Left kidney (tissue), 2 donors: ENCODE measurements around the gene IFT80. TPM values are rescaled to one million over a fixed set of nuclear protein-coding genes. Genes with fewer than 3 reads are reported as not detected.

ENCODE experiments used
- DNase-seq: peaks from one replicate; pipeline ENCODE4 v3.0.0-alpha.2; 2013
- polyA plus RNA-seq: library from polyadenylated mRNA; unstranded; fragments of 120-200 nt; gene quantifications from one replicate; pipeline ENCODE4 v1.2.1, GENCODE V29; 2013; ENCODE audit not compliant: insufficient read length

Gene IFT80
- polyA plus RNA-seq, 1 donor: 80.0 TPM

DNA sequence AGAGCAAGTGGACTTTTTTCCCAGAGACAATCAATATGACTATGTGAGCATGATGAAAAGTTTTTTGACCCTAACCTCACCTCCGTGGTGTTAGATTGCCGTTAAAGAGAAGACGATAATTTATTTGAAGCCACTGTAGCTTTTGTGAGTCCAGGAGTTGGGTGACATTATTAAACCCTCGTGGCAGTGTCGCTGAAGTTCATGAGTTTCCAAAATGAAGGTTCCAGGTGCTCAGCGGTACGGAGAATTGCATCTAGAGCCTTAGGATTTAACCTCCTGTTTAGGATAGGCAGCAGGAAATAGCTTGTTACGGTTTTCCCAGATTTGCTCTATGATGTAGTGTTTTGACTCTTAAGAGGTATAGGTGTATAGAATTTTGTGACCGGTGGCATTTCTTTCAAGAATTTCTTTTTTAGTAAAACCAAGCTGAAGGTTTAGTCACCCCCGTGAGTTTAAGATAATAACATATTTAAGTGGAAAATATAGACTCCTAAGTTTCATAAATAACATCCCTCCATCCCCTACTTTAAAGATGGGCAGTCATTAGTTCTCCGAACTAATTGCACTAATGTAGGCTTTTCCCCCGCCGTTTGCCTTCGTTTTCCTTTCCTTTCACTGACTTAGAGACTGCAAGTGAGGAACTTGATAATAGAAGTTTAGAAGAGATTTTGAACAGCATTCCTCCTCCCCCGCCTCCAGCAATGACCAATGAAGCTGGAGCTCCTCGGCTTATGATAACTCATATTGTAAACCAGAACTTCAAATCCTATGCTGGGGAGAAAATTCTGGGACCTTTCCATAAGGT is 2.5 kb upstream of the IFT80 start:
- DNase-seq: peak; percentile 50

DNA sequence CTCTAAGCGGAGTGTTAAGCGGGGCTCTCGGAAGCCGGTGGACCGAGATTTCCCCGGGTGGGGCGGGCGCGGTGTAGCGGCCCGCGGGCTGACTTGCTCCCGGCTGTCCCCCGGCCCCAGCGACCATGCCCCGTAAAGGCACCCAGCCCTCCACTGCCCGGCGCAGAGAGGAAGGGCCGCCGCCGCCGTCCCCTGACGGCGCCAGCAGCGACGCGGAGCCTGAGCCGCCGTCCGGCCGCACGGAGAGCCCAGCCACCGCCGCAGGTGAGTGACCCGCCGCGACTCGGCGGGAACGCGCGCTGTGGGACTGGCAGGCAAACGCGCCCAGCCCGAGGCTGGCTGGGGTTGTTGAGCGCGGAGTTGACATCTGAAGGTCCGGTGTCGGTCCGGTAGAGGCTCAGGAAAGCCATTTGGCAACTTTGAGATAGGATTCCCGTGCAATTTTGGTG is 1.7 kb upstream of the IFT80 start:
- DNase-seq: no peak

DNA sequence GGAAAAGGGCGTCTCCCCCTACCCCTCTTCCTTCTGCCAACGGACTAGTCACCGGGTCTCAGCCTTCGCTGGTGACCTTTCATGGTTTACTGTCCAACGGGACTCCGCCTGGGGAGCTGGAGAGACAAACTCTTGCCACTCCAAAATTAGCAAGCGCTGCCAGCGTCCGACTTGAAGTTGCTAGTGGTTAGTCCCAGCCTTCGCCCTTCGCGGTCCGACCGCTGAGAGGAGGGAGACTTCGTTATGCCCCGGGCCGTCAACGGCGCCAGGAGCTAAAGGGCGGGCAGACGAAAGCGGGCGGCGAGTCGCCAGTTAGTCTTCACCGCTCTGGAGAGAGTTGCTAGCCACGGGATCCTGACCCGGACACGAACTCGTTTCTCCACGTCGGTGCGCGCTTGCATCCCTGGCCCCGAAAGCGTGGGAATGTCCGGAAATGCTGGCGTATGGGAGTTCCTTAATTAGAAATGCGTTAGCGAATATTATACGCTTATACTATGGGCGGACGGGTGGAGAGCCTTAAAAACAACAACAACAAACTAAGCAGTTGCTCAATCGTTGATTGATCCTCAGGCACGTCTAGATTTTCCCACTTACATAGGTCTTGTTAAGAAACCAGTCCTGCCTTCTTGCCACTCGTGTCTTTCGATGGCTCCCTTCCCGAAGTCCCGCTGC is 1.1 kb upstream of the IFT80 start:
- no peak for DNase-seq

DNA sequence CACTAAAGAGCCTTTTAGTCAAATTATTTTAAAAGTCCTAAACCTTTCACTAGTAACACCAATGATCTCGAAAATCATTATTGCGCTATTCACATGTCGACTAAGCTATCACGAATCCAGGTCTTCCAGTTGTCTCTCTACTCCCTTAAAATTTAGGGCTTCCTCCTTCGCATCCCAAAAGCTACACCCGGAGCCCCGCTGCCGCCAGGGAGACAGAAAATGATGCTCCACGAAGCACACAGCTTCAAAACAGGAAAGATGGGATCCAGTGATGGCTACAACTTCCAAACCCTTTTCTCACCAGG is 253 bp downstream of the IFT80 start:
- DNase-seq: no peak

DNA sequence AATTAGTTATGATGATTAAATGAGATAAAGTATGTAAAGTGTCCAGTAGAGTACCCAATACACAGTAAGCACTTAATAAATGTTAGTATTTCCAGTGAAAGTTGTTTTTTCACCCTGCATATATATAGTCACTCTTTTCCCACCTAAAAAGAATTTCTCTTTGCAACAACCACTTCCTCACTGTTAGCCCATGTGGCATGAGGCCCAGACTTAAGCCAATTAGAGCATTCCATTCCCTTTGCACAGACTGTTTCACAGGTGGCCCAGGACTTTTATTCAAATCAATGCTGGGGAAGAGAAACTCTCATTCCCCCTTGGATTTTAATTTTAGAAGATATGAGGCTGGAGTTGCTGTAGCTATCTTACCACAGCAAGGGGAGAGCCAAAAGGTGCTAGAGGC is 3.7 kb downstream of the IFT80 start:
- no peak for DNase-seq

DNA sequence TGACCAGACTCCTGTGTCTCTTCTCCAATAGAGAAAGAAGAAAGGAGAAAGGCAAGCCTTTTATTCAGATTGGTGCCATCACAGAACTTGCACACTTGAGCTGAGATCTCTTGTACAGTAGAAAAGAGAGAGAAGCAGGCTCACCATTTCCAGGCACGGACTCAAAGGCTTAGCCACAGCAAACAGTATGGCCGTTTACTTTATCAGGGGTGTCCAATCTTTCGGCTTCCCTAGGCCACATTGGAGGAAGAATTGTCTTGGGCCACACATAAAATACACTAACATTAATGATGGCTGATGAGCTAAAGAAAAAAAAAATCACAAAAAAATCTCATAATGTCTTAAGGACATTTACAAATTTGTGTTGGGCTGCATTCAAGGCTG is 5.0 kb downstream of the IFT80 start:
- no peak for DNase-seq

DNA sequence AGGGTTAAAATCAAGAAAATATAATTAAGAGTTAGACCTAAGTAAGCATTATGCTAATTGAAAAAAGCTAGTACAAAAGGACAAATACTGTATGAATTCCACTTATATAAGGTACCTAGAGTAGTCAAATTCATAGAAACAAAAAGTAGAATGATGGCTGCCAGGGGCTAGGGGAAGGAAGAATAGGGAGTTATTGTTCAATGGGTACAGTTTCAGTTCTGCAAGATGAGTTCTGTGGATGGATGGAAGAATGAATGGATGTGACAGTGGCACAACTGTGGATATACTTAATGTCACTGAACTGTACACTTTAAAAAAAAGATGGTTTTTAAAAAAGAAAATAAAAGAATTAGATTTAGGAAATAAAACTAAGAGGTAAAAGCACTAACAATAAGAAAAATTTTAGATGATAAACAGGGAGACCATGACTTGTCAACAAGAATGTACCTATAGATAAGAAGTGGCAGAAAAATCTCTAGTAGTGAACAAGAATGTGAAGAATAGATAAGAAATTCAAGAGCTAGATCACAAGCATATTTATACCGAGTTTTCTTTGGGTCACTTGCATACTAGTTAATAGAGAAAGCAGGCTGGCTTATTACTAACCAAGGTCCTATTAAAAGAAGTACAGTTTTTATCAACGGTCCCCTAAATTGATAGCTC is 5.5 kb downstream of the IFT80 start:
- no peak for DNase-seq

DNA sequence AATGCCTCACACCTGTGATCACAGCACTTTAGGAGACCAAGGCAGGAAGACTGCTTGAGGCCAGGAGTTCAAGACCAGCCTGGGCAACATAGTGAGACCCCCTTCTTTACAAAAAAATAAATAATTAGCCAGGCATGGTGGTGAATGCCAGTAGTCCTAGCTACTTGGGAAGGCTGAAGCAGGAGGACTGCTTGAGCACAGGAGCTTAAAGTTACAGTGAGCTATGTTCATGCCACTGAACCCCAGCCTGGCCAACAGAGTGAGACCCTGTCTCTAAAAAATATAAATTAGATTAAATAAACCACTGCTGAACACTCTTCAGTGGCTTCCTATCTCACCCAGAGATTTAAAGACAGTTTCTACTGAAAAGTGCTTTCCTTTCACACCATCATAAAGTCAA is 6.2 kb downstream of the IFT80 start:
- no peak for DNase-seq

DNA sequence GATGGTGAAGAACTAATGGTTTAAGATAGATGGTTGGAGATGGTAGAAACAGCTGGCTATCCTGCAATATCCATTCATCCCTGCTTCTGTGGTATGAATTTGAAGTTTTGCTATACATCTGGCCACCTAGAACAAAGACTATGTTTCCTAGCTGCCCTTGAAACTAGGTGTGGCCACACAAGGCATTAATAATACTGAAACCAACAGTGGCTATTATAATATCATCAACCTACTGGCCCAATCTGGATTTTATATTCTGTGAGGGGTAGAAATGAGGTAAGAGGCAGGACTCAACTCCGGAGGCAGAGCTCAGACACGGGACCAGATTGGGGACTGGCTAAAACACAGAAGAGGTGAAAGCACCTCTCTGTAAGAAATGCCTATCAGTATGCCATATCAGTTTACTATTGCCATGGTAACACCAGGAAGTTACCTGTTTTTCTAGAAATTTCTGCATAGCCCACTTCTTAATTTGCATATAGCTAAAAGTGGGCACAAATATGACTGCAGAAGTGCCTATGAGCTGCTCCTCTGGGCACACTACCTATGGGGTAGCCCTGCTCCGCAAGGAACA is 8.4 kb downstream of the IFT80 start:
- no peak for DNase-seq

DNA sequence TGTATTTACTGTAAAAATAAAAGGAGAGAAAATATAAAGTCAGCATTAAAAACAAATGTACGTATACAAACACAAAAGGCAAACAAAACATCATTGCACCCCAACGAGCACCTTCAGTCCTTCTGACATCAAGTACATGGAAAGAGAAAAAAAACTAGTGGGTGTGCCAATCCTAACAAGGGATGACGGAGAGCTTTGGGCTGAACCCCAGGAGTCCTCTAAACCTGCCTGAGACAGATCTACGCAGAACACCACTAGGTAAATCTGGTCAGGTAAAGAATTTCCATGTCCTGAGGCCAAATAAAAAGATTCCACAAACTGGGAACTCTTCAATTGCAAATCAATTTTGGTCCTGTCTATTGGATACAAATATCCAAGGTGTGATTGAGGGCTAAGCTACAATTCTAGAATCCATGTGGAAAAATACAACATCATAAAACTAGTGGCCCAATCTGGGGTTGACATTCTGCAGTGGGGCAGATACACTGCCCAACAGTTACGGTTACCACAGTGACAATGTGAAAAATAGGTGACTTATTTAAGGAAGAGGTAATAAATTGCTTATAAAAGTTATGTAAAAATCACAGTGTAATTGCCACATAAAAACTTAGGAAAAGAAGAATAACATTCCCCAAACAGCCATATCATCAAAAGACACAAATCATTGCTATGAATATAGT is 14.2 kb downstream of the IFT80 start:
- no peak for DNase-seq

DNA sequence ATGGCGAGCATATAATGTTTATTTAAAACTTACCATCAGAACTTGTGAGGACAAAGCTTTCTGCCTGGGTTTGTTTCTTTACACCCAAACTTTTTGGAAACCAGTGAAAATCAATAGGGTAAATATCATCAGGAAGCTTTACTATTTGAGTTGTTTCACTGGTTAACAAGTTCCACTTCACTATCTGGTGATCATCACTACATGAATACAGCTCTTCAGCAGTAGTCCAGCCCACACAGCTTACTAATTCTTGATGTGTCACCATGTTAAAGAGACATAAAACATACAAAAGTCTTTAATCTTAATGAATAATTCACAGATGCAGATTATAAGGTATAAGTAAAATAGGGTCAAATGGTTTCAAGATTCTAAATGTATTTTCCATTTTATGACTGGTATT is 17.6 kb downstream of the IFT80 start:
- no peak for DNase-seq

DNA sequence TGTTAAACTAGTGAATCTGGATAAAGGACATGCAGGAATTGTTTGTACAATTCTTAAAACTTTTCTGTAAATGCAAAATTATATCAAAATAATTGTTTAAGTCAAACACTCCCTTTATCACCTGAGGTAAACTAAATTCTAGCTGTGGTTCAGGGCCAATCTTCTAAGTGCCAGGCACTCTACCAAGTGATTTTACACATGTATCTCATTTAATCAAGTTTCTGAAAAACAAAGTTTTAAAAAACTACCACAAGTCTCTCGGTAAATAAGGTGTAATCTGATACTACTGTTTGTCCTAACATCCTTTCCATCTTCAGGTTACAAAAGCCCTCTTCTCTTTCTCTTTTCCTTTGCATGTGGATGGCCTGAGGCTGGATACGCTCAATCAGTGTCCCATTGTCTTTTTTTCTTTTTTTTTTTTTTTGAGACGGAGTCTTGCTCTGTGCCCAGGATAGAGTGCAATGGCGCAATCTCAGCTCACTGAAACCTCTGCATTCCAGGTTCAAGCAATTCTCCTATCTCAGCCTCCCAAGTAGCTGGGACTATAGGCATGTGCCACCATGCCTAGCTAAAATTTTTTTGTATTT is 19.3 kb downstream of the IFT80 start:
- DNase-seq: no peak

DNA sequence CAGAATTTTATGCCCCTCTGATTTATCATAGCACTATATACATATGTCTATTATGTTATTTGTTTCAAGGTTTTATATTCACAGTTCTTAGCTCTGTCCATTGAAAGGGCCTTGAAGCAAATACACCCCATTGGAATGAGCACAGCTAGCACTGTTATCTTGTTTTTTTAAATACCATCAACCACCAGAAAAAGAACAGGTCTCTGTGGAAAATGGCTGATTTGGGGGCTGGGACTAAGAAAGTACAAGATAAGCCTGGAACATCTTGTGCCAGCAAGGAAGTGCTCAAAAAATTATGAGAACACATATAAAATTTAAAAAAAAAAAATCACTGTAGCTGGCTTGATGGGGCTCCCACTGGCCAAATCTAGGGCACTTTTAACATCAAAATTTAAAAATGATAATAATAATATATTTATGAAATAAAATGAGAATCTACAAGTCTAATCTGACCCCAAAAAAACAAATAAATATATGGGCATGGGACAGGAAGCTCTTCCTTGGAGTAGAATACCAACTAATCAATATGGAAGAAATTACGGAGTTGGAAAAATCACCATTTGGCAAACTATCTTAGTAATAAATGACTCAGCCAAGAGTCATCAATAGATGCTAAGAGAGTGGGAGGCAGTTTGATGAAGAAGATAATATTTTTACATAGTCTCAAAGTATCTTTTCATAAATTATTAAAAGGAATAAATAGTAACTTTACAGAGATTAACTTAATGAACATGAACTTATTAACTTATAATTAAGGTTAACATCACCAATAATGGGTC is 20.5 kb downstream of the IFT80 start:
- DNase-seq: no peak

DNA sequence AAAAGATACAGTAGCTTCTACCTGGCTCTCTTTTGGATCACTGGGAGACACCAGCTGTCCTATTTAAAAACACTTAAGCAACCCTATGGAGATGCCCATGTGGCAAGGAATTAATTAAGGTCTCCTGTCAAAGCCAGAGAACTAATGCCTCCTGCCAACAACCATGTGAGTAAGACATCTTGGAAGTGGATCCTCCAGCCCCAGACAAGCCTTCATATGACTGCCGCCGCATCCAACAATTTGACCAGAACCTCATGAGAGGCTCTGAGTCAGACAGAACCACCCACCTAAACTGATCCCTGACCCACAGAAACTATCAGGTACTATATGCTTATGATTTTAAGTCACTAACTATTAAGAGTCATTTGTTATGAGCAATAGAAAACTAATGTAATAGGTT is 22.3 kb downstream of the IFT80 start:
- DNase-seq: no peak

DNA sequence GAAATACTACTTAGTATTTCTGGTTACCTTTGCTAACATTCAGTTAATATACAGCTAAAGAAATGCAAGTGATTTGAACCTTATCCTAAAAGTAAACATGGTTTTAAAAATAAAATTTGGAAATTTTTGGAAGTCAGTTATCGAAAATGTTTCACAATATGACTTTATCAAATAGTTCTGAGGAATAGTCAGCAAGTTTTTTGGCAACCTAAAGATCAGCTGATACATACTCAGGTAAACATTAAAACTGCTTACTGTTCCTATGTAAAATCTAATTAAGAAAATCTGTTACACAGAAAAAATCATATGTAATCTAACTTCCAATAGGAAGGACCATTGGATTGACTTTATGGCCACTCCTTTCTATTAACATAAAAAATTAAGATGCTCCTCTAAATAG is 24.1 kb downstream of the IFT80 start:
- no peak for DNase-seq

DNA sequence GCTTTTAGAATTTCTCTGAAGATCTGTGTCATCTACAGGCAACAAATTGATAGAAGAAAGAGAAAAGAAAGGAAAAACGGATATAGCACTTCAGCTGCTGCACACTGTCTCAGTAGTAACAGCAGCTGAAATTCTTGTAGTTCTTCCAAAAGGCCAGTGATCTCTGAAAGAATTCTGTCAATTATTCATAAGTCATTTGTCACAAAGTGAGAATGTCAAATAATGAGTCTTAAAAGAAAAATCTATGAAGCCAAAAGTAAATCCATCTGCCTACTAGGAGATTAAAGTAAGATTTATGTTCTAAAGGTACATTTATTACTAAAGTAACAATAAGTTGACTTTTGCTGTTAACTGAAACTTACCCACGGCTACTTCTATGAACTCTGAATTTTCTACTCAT is 24.6 kb downstream of the IFT80 start:
- DNase-seq: no peak

DNA sequence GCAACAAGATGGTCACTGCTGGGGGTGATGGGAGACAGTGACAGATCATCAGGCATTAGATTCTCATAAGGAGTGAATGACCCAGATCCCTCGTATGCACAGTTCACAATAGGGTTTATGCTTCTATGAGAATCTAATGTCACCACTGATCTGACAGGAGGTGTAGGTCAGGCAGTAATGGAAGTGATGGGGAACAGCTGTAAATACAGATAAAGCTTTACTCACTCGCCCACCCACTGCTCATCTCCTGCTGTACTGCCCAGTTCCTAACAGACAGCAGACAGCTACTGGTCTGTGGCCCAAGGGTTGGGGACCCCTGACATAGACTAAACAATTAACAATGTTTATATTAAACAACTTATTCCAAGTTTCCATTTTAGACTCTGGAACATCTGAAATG is 25.4 kb downstream of the IFT80 start:
- DNase-seq: no peak

DNA sequence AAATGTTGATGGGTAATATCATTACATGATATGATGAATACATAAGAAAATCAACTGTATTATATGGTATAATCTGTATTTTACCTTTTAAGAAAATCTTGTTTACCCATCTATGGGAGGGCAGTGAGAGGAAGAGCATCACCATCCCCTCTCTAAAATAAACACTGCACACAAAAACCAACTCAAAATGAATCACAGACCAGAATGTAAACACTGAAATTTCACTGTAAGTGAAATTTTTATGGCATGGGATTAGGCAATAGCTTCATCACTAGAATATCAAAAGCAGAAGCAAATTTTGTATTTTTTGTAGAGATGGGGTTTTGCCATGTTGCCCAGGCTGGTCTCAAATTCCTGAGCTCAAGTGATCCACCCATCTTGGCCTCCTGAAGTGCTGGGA is 26.2 kb downstream of the IFT80 start:
- no peak for DNase-seq

DNA sequence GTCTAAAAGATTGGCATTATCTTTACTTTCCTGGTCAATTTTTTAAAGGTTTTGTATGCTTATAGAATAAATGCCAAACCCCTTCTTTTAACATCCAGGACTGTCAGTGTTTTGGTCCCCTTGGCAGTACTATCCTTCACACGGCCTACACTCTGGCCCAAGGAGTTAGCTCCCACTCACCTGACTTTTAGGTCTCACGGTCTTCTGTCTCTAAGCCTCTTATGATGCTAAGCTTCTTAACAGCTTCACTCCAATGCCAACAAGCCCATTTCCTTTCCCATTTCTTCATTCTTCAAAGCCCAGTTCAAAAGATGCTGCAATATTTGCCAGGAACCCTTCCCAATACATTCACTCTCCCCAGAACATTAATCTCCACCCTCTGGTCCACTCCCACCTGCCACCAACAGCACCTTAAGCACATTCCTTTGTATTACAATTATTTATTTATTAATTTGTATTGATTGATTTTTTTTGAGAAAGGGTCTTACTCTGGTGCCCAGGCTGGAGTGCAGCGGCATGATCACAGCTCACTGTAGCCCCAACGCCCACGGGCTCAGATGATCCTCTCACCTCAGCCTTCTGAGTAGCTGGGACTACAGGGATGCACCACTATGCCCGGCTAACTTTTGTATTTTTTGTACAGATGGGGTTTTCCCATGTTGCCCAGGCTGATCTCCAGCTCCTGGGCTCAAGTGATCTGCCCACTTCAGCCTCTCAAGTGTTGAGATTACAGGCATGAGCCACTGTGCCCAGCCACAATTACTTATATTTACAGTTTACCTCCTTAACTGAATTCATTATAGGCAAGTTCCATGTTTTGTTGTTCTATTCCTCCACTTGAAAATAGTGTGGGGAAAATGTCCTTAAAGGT is 27.8 kb downstream of the IFT80 start:
- no peak for DNase-seq

DNA sequence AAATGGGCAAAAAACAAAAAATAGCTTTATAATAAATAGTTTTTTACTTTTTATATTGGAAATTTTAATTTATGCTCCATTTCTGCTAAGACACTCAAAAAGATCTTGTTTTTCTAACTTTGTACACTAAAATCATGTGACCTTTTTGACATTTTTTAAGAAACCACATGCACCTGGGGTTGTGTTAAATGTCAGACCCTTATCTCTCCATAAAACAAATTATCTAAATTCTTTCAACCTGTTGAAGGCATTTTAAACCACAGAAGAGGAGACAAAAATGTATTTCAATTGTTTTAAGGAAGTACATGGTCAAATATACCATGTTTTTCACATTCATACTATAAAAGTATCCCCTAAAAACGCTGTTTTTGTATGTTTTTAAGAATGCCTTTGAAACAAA is 29.2 kb downstream of the IFT80 start:
- DNase-seq: no peak
